GM18511 (cell line): ENCODE data around the gene MAPKAP1.

ENCODE experiments used
- ATAC-seq: cut with Tn5 transposase; IDR thresholded peaks from one replicate; pipeline ENCODE4 v1.9.1; 2021; ENCODE audit warnings: mild to moderate bottlenecking, moderate library complexity; ENCODE audit not compliant: unreplicated experiment

Gene MAPKAP1

DNA sequence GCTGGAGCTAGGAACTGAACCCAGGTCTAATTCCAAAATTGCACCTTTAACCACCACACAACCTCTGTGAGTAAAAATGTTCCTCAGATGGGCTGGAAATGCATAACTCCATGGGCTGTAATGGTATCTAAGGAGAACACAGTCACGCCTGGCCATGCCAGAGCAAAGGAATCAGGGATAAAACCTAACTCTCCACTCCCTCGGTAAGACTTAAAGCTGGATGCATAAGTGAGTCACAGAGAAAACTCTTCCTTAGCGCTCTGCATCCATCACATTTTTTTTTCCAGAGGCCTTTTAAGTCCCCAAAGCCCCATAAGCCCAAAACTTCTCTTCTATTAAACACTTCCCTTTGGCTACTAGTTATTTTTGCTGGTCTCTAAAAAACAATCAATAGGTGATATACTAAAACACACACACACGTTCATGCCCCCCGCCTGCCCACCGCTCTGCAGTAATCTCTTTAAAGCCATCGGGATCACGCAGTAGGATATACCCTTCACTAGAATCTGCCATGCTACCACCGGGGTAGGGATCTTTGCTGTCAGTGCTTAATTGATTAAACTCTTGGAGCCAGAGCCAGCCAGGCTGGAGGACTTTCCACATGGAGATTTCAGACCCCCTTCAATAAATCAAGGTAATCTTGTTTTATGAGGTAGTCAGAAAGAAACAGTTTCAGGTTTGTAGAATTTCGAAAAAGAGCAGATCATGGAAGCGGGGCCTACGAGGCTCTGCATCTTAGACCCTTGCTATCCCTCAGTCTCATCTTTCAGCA lies 212.9 kb downstream of the MAPKAP1 start:
- no peak for ATAC-seq

DNA sequence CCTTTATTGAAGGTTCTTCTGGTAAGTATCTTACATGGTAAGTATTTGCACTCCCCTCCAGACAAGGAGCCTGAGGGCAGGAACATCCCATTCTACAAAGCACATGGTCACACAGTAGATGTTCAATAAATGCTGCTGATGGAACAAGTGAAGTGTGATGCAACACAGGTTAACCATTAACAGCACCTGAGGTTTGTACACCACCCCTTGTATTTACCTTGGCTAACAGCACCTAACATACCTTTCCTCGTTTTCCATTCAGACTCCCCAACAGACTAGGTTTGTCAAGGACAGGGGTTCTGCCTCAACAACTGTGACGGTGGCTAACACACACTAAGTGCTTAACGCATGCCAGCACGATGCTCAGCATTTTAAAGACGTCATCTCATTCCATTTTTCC lies 213.6 kb downstream of the MAPKAP1 start:
- no peak for ATAC-seq

DNA sequence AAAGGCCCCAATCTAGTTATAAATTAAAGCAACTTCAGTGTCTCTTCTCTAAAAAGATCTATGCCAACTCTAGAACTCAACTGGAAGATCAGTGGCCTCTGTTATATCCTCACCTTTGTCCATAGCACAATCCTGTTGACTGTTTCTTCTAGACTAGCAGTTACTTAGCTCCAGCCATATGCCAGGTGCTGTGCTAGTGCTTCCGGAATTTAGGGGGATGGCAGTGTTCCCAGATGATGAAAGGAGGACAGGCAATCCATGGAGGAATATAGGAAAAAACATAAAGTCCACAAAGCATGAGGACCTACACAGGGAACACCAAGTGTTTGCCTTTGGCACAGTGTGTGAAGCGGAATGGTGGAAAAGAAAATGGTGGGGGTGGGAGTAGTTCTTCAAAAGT lies 214.3 kb downstream of the MAPKAP1 start:
- ATAC-seq = no peak

DNA sequence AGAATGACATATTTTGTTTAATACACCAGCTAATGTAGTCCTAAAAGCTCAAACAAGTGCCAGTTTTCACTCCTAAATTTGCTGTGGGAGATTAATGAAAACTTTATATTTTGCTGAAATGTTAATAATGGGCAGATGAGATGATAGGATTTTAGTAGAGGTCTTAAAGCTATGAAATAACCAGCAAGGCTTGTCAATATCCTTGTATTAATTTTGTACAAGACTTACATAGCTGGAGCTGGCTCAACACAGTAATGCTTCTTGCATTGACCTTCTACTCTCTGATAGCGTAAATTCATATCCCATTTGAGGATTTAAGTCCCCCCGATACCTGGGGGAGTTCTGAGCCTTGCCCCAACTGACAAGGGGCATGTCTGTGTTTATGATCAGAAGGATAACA lies 219.2 kb downstream of the MAPKAP1 start:
- ATAC-seq = no peak

DNA sequence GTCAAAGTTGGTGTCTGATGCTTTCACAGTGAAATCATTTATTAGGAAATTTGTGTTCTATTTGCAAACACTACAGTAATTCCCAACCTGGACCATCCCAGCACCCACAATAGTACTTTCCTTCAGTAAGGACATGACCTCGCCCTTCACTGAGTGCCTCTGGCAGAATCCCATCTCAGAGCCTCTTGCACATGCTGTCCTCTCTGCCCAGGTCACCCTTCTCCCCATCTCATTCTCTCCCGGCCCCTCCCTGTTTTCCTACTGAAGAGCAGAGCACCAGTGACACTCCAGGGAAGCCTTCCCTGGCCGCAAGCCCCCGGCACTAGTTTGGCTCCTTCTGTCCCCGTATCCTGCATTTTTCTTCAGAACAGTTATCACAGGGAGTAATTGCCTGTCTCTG lies 220.4 kb downstream of the MAPKAP1 start:
- no peak for ATAC-seq

DNA sequence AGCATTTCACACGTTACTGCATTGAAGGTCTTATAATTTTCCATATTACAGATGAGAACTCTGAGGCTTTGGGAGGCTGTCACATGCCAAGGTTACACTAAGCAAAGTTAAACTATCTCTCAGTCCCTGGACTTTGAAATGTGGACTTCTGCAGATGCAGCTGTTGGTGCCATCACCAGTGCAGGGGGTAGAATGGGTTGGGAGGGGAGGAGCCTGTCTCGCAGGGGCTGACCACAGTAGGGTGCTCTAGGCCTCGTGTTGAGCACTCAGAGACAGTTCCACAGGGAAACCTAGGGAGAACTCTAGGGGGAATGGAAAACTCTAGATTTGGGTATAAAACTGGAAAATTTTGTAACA lies 220.9 kb downstream of the MAPKAP1 start:
- no peak for ATAC-seq

DNA sequence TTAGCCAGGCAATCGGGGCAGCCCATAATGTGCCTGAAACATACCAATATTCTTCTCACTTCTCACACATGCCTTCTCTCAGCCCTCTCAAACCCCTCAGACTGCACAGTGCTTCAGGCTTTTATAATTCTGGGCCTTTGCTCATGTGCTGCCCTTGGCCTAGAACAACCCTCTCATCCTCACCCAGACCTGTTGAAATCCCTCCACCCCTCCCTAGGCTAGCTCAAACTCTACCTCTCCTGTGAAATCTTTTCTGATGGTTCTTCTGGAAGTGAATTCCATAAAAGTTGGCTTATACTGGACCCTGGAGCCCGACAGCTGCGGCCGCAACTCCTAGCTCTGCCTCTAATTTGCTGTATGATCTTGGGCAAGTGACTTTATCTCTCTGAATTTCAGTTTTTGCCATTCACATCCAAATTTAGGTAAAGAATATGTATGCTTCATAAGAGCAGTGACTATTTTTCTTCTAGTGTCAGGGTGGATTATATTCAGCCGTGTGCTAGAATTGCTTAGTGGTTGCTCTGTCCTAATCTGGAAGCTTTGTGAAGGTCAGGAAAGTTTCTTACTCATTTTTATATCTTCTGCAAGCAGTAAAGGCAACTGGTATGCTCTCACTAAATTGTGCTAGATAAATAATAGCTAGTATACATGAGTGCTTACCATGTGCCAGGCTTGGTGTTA lies 221.4 kb downstream of the MAPKAP1 start:
- ATAC-seq = no peak

DNA sequence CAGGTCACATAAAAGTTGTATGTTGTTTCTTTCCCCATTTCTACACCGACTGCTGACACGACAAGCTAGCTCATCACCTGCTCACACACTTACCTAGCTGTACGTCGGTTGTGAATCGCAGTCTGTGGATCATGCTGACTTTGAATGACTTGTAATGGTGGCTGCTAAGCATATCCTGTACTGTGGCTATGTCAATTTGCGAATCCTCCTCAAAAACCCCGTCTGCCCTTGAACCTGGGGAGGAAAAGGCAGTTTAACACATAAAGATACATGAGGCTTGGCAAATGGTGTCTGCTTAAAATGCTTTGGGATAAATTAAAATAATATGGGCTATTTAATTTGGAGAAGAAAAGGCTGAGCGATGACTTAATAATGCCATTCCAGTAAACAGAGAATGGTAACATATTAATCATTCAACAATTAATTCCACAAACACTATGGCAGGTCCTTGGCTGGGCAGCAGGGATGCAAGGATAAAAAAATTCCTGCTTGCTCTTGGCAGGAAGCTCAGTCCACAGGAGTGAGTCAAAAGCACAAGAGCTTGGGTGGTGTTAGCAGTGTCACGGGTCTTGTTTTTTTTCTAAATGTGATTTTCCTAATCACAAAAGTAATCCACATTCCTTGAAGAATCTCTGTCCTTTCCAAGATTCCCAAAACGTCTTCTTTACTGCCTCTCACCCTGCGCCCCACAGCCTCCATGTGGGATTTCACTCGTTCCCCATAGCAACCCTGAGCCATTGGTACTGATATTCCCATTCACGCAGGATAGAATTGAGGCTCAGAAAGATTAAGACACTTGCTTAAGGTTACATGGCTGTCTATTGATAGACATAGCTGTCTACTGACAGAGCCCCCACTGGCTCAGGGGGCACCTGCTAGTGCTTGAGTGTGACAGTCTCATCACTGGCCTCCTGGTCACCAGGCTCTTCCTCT lies 222.4 kb downstream of the MAPKAP1 start:
- ATAC-seq = no peak

DNA sequence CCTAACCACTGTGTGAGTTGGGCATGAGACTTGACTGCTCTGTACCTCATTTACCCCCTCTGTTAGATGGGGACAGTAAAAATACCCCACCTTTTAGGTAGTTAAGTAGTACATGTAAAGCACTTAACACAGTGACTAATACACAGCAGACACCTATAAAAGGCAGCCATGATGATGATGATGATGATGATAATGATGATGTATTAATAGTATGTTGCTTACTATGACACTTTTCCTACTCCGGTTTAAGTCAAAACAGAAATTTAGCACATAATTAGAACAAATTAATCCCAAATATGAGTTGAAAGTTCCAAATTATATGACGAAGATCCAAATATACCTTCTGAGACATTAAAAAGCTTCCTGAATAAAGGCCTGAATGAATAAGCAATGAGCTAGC lies 223.3 kb downstream of the MAPKAP1 start:
- no peak for ATAC-seq

DNA sequence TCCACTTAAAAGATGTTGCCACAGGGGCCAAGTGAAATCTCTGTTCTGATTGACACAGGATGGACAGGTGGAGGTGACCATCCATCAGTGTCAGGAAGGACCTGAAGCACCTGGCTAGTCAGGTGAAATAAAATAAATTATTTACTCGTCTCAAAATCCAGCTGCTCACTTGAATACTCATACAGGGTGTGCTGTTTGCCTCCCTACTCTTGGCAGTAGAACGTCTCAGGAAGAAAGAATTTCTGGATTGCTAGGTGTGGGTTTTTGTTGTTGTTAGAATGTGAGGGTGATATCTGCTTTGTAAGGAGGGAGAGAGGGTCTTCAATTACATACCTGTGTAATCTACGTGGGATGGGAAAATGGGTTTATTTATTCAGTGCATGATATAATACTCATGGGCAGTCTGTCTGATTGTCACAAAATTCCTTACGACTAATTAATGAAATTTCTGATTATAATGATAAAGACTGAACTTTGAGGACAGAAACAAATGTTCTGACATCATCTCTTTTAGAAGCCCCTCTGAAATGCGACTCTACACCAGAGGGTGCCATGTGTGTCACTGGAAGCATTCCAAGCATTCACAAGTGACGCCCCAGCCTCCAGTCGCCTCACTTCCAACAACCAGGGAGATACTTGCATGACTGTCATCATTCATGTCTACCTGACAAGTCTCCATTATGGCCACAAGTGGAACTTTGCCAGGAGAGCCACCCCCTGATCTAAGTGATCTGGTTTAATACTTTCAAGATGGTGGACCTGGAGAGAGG lies 227.0 kb downstream of the MAPKAP1 start:
- ATAC-seq = no peak

DNA sequence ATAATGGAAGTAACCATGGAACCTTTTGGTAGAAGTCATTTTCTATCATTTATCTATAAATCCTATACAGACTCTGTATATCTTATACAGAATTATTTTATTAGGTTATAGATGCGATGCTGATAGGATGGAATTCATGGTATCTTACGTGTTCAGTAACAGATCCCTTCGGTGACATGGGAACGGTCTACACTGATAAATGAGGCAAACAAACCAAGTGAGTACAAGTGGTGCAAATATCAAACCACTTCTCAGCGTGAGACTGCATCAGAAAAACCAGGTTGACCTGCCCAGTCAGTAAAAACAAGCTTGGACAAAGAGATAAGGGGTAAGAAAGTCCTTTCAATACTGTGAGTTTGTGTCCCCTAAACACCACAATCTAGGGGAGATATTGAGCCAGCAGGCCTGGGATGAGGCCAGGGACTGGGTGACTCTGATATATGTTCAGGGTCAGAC lies 229.9 kb downstream of the MAPKAP1 start:
- no peak for ATAC-seq

DNA sequence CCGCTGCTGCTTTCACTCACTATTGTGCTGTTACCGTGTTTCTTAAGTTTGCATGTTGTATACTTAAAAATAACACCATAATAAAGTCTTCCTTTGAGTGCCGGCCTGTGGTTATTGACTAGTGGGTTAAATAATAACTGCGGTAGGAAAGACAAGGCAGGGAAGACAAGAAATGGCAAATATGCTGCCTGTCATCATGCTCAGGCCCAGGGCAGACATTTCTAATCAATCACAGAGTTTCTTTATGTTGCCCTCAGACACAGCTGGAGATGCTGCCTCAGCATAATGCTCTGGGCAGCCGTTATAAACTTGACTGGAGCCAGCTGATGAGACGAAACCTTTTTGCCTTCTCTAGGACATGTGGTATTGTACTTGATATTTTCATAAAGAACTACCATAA lies 230.4 kb downstream of the MAPKAP1 start:
- no peak for ATAC-seq

DNA sequence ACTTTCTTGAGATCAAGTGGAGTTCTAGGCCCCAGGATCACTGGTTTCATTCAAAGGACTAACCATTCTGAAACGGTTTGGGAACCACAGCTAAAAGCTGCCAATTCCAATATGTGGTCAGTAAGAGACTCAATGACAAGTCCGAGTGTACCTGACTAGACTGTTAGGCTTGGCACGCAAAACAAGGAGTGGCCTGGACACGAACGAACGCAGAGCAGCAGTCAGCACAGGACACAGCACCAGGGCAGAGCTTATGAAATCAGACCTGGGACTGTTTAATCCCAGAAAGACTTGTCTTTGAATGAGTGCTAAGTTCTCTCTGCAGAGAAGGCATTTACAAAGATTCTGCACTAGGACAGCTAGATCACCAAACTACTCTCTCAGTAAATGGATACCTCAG lies 231.6 kb downstream of the MAPKAP1 start:
- ATAC-seq = no peak

DNA sequence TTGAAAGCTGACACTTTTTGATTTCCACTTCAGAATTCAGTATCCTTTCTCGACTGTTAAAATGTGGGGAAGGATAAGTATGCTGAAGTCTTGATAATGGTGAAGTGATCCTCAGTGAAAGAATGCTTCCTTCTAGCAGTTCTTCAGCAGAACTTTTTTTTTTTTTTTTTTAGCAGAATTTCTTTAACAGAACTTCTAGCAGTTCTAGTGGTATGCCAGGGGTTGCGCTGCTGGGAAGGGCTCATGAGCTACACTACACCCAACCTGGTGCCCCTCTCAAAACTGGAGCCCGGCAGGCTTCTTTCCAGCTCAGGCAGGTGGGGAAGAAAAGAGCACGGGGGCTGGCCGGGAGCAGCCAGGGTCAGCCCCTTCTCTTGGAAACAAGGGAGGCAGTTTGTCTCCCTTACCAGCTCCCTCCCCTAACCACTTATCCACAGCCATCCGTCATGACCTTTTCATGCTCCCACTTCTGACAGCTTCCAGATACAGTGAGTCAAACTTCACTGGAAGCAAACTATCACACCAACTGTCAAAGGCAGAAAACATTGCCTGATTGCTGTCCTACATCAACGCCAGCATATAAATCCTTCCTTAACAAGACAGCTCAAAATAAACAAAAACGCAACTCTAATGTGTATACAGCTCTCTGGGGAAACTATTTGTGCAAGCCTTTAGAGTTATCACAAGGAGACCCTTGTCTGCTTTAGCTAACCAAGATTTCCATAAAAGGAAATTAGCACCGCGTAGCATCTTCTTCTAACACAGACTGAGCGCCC lies 233.9 kb downstream of the MAPKAP1 start:
- no peak for ATAC-seq

DNA sequence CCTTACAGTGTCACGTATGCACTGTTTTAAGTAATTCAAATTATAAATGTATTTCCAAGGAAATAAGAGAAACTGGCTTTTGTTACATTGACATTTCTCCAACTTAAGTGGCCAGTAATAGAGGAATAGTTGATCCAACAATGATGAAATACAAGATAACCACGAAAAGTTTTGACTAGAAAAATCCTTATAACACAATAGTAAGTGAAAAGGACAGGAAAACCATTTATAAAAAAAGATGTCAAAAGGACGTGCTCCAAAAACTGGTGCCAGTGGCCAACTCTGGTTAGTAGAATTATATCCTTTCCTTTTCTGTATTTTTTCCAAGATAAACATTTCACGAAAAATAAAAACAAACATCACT lies 234.5 kb downstream of the MAPKAP1 start:
- no peak for ATAC-seq

DNA sequence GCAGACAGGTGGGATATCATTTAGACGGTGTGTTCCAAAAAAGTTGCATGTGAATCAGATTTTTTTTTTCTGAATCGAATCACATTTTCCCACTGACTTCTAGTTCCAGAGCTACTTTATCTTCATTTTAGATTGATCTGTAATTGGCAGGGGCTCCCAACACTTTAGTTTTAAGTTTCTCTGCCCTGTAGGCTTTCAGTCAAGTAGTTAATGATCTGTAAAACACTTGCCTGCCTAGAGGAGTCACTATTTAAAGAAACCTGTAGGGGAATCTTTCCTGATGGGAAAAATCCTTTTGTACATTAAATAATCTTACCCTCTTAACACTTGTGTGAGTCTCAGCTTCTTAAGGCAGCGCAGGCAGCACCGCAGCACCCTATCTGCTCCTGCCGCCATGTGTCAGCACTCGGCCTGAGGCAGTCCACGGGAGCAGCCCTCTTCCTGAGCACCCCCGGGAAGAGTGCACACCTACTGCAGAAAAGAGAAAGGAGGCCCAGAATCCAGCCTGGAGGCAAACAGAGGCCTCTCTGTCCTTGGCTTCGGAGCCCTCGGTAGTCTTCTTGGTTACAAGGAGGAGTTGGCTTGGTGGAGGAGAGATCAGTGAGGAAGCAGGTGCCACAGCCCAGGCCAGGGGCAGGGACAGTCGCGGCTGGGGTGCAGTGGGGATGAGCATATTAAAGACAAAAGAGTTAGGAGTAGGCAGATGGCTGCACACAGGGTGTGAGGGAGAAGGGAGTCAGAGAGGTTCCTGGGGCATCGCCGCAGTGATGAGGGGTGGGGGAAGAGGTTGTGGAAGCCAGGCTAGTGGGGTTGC lies 236.0 kb downstream of the MAPKAP1 start:
- no peak for ATAC-seq

DNA sequence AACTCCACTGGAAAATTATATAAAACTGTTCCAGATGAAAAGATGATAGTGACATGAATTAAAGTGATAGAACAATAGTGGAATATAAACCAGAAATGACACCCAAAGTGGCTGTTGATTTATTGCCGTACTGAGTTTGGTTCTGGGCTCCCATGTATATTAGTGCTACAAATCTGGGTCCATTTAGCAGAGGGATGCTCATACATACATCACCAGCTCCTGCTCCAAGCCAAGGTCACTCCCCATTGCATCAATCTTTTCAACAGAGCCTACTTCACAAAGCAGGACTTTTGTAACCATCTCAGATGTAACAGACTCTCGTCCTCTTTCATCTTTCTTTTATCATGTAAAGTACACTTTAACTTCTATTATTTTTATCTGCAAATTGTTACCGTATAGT lies 236.8 kb downstream of the MAPKAP1 start:
- no peak for ATAC-seq

DNA sequence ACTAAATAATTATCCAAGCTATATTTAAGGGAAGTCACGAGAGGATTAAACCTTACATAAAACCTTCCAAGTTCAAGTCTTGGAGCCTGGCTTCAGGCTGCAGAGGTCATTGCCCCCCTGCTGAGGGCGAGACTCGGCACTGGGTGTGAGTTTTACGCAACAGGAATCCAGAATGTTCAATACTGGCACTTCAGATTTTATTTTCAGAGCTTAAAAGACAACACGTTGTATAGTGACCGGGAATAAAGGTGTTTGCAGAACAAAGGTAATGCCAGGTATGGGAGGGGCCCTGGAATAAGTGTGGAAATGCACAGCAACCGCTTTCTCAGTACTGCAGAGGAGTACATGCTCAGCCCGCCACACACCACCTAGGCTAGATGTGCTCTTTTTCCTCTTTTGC lies 238.4 kb downstream of the MAPKAP1 start:
- ATAC-seq = no peak

DNA sequence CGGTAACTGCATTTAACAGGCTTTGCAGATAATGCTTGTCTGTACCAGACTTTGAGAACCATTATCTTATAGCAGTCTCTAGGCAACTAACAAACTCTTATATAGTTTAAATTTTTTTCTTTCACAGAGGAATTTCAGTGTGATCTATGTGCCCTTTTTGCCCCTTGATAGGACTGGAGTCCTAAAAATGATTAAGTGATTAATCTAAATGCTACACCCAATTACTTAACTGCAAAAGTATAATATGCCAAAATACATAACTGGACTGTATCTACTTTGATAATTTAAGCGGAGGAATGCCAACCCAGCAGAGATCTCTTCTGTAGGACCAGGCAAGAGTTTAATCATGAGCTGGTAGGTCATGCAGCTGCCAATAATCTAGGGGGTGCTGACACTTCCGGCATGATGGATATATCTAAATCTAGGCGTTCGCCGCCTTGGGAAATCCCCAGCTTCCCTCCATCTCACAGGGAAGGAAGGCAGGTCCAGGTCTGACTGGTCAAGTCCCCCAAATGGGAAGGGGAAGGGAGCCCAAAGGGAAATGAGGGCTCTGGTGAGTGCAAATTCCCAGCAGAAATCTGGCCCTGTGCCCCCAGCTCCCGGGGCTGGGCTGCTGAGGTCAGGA lies 239.8 kb downstream of the MAPKAP1 start:
- no peak for ATAC-seq
